Stimulated activated CD8-positive, alpha-beta memory T cell treated with anti-CD3 and anti-CD28 coated beads, Interleukin-2, amount 100 ng/mL, for 1 hour (primary cell): ENCODE data around the gene RAB3GAP1.

Experiments used
- DNase-seq, 2 donors: peaks; one replicate each; pipeline ENCODE4 v3.0.0-alpha.2; 2020; ENCODE audit warnings: low read depth in 2 of 2

RAB3GAP1 gene

GRCh38 chr2:135163901-135164300 lies 111.8 kb downstream of the RAB3GAP1 start:
- DNase-seq = no peak

GRCh38 chr2:135164431-135164830 lies 112.3 kb downstream of the RAB3GAP1 start:
- DNase-seq = no peak

- no peak for DNase-seq
Observed at GRCh38 chr2:135167273-135167672, 115.2 kb downstream of the RAB3GAP1 start.

GRCh38 chr2:135168204-135168856 lies 116.2 kb downstream of the RAB3GAP1 start:
- DNase-seq = no peak

- DNase-seq = no peak
Observed at GRCh38 chr2:135169900-135170753, 118.0 kb downstream of the RAB3GAP1 start.

- no peak for DNase-seq
Observed at GRCh38 chr2:135174049-135174809, 122.1 kb downstream of the RAB3GAP1 start.

- DNase-seq = no peak
Observed at GRCh38 chr2:135174810-135175093, 122.7 kb downstream of the RAB3GAP1 start.

GRCh38 chr2:135175177-135175576 lies 123.1 kb downstream of the RAB3GAP1 start:
- no peak for DNase-seq

- DNase-seq = no peak
Observed at GRCh38 chr2:135179689-135180088, 127.6 kb downstream of the RAB3GAP1 start.

GRCh38 chr2:135182190-135182589 lies 130.1 kb downstream of the RAB3GAP1 start:
- no peak for DNase-seq

- no peak for DNase-seq
Observed at GRCh38 chr2:135182601-135183000, 130.5 kb downstream of the RAB3GAP1 start.

- no peak for DNase-seq
Observed at GRCh38 chr2:135183822-135184221, 131.7 kb downstream of the RAB3GAP1 start.

GRCh38 chr2:135186054-135186453 lies 134.0 kb downstream of the RAB3GAP1 start:
- no peak for DNase-seq

GRCh38 chr2:135187270-135187669 lies 135.2 kb downstream of the RAB3GAP1 start:
- DNase-seq = no peak

- DNase-seq = no peak
Observed at GRCh38 chr2:135189148-135189547, 137.1 kb downstream of the RAB3GAP1 start.

- DNase-seq = no peak
Observed at GRCh38 chr2:135190799-135191198, 138.7 kb downstream of the RAB3GAP1 start.

GRCh38 chr2:135198481-135198880 lies 146.4 kb downstream of the RAB3GAP1 start:
- no peak for DNase-seq

- no peak for DNase-seq
Observed at GRCh38 chr2:135202751-135203150, 150.7 kb downstream of the RAB3GAP1 start.

GRCh38 chr2:135203944-135204343 lies 151.9 kb downstream of the RAB3GAP1 start:
- DNase-seq = no peak

GRCh38 chr2:135208016-135208415 lies 155.9 kb downstream of the RAB3GAP1 start:
- DNase-seq = no peak

GRCh38 chr2:135212757-135213156 lies 160.7 kb downstream of the RAB3GAP1 start:
- DNase-seq = no peak

- no peak for DNase-seq
Observed at GRCh38 chr2:135218426-135218825, 166.3 kb downstream of the RAB3GAP1 start.

- no peak for DNase-seq
Observed at GRCh38 chr2:135219226-135219625, 167.1 kb downstream of the RAB3GAP1 start.
